PFSK-1 (cell line): Measurements from ENCODE around the gene EID3.

ENCODE experiments used
- FOXP2 ChIP-seq: optimal IDR thresholded peaks from 2 replicates; pipeline ENCODE3; 2011; ENCODE audit warnings: borderline replicate concordance, control low read depth, inconsistent platforms; ENCODE audit not compliant: insufficient read depth; ENCODE audit errors: extremely low read length, extremely low read depth
- REST ChIP-seq, 2 experiments: IDR thresholded peaks; 2 replicates each; pipeline versions ENCODE4 v1.6.1 to v1.8.0; 2011 to 2012; ENCODE audit warnings: low read depth in 2 of 2, low read length in 2 of 2, control low read depth in 1 of 2, inconsistent platforms in 1 of 2, mild to moderate bottlenecking in 1 of 2, moderate library complexity in 1 of 2; ENCODE audit not compliant: insufficient read depth in 1 of 2

DNA sequence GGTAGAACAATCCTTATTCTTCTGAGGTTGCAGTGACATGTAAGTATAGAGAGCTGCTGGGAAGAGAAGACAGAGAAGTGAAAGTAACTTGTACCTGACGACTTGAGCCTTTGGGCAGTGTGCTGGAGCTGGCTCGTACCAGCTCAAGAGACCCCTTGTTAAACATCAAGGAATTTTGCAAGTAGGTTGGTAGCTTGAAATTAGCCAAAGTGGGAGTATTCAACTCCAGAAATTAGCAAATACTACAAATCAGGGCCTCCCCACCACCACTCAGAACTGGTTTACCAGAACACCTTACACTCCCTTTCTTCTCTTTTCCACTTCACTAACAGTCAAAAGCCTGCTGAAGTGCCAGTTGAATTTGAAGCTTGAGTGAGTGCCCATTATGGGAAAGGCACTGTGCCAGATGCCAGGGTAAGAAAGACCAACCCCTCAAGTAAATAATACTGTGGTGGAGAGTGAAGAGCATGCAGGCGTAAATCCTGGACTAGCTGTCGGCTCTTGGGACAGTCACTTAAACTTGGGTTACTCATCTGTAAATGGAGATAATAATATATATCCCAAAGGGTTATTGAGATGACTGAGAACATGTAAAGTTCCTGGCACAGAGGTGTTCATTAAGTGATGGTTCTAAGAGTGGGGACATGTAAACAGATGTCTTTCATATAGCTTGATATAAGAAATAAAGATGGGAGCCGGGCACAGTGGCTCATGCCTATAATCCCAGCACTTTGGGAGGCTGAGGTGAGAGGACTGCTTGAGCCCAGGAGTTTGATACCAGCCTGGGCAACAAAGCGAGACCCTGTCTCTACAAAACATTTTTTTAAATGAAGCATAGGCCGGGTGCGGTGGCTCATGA, 27.0 kb upstream of the EID3 start:
- TF ChIP-seq FOXP2 (no peak), REST (IDR thresholded peaks at IDR 0.05; ENCODE audit: insufficient read depth in 1 of 2, low read depth in 2 of 2, low read length in 2 of 2) (no peak)
